ENCODE data around the gene SH3GL1.
"Not testable (repeated sequence)": the region's sequence is repeated elsewhere in the genome, so short reads cannot be mapped to it uniquely, and the experiment has no call there.

The SH3GL1 gene

DNA sequence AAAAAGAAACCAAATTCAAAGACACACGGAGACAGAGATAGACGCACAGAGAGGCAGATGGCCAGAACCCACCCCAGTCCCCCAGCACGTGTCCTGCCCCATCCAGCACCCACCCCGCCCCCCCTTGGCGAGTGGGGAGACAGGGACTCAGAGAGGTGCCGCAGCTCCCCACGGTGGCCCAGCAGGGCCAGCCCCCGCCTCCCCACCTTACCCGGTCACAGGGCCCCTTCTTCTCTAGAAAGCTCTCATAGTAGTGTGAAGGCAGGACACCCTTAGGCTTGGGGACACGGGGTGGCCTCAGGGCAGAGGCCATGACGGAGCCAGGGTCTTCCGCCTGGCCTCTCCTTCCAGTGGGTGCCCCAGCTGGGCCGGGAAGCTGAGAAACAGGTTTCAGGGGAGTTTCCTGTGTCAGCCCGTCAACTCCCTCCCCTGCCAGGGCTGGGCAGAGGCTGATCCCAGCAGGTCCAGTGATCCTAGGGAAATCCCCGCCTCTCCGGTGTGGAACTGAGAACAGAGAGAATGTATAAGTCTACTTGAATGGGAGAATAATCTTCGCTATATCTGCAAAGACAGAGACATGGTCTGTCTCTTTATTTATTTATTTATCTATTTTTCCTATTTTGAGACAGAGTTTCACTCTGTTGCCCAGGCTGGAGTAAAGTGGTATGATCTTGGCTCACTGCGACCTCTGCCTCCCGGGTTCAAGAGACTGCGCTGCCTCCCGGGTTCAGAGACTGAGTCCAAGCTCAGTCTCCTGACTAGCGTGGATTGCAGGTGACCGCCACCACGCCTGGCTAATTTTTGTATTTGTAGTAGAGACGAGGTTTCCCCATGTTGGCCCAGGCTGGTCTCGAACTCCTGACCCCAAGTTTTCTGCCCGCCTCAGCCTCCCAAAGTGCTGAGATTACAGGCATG lies 61.6 kb downstream of the SH3GL1 start, which contains the start of gene STAP2:
Gene STAP2, minus strand, starts transcription at position 387 of the 915 bp plus-strand sequence. Its CDS starts 74 bp downstream, at position 313.
- no peak for DNase-seq

DNA sequence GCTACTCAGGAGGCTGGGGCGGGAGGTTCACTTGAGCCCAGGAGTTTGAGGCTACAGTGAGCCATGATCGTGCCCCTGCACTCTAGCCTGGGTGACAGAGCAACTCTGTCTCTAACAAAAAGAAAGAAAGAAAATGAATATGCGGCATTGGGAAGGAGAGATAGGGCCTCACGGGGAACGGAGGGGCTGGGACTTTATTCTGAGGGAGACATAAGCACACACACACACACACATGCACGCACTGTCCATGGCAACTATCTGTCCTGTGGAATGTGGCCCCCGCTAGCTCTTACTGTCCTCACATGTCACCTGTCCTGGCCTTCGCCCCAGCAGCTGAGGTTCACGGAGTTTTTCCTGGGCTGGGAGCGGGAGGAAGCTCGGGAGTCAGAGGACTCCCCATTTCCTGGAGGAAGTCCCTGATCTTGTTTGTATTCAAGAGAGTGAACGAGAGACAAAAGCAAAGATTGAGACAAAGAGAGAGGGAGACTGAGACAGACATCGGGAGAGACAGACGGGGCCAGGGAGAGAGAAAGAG lies 62.4 kb downstream of the SH3GL1 start:
- DNase-seq: no peak

GRCh38 chr19:4334929-4335570 lies 65.3 kb downstream of the SH3GL1 start:
- DNase-seq: no peak

DNA sequence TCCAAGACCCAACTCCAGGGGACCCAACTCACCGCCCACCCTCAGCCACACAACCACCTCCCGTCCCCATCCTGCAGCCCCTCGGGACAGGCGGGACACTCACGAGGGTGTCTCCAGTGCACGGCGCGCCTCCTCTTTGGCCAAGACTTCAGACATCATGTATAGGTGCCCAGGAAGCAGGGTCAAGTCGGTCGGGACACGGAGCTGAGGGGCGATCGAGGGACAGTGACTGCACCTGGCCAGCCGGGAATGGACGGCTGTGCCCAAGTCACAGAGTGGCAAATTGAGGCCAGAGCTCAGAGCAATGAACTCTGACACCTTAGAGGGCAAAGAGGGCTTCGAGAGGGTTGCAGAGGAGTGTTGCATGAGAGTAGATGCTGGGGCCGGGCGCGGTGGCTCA lies 70.5 kb downstream of the SH3GL1 start:
- DNase-seq: no peak

DNA sequence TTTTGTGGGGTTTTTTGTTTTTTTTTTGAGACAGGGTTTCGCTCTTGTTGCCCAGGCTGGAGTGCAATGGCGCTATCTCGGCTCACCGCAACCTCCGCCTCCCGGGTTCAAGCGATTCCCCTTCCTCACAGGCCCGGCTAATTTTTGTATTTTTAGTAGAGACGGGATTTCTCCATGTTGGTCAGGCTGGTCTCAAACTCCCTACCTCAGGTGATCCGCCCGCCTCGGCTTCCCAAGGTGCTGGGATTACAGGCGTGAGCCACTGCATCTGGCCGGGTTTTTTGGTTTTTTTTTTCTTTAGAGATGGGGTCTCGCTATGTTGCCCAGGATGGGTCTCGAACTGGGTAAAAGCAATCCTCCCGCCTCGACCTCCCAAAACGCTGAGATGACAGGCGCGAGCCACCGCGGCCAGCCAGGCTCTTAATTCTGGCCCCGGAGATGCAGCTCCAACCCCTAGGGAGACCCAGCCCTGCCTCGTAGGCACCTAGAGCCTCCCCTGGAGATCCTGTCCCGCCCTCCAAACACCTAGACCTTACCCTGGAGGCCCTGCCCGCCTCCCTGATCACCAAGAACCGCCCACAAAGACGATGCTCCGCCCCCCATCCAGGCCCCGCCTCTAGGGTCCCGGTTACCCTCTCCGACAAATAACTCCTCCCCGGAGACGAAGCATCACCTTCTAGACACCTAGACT lies 71.2 kb downstream of the SH3GL1 start:
- not testable (repeated sequence) for DNase-seq

DNA sequence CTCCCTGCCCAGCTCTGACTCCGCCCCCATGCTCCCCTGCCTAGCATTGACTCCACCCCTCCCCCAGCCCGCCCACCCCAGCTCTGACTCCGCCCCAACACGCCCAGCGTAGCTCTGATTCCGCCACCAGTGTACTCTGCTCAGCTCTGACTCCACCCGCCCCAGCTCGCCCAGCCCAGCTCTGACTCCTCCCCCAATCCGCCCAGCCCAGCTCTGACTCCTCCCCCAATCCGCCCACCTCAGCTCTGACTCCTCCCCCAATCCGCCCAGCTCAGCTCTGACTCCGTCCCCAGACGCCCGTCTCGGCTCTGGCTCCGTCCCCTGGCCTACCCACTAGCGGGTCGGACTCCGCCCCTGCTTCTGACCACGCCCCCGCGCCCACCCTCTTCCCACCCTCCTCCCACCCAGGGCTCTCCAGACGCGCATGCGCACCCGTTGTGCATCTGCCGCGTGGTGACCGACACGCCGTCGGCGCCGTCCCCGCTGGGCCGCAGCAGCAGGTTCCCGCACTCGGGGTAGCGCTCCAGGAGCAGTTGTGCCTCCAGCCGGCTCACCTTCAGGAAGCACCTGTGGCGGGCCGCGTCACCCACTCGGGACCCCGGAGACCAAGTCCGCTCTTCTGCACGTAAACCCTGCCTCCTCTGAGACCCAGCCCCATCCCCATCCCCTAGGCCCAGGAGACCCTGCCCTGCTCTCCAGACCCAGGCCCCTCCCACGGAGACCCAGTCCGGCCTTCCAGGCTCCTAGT lies 71.9 kb downstream of the SH3GL1 start:
- peak; percentile 86 for DNase-seq

DNA sequence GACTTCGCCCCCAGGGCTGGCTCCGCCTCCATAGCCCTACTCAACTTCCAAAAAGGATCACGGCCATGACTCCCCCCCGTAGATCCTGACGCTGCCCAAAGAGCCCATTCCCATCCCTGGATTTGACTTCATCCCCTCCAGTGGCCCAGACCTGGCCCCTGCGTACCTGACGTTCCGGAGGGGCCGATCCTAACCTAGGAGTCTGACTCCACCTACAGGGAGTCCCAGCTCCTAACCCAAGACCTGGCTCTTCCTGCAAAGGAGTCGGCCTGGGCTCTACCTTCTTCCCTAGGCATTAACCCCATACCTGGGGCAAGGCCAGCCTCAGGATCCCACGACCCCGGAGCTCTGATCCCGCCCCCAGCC lies 72.5 kb downstream of the SH3GL1 start:
- no peak for DNase-seq

DNA sequence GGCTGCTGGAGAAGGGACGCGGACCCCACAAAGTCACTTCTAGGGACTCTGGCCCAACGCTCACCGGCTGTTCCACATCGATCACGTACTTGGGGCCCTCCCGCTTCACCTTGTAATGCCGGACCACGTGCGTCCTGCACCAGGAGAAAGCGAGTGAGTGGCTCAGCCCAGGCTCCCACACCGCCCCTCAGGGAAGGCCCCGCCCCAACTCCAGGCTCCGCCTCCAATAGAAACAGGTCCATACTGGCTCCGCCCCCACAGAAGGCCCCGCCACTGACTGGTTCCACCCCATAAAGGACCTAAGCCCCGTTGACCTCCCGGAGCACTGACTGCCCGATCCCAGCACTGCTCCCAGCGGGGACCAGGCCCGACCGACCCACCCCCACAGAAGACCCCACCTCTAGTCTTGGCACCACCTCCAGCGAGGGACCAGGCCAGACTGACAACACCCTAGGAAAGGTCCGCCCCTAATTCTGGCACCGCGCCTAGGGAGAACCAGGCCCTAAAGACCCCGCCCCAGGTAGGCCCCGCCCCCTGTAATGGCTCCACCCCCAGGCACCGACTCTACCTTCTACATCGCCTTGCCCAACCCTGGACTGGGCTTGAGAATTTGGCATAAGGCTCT lies 73.0 kb downstream of the SH3GL1 start:
- DNase-seq: peak; percentile 47

GRCh38 chr19:4326837-4327251 lies 73.5 kb downstream of the SH3GL1 start:
- no peak for DNase-seq

DNA sequence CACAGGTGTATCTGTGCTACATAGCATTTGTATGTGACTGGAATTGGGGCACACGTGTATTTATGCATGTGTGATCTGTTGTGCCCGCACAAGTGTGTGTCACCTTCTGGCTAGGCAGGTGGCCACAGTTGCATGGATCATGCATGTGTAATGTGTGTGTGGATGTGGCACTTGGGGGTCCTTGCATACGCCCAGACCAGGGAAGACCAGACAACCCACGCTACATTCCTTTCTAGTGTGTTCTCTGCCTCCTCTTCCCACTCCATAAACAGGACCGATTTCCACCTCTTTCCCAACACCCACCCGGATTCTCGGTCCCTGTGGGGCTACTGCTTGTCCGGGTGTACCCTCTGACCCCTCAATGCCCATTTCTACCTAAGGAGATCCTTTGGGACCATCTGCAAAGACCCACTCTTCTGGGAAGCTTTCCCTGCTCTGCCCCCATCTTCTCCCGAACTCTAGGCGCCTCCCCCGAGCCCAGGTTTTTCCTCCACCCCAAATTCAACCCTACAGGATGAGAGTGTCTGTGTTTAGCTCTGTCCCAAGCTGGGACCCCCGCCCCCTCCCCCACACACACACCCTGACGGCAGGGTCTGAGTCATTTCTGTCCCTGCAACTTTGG lies 74.0 kb downstream of the SH3GL1 start:
- DNase-seq: no peak

DNA sequence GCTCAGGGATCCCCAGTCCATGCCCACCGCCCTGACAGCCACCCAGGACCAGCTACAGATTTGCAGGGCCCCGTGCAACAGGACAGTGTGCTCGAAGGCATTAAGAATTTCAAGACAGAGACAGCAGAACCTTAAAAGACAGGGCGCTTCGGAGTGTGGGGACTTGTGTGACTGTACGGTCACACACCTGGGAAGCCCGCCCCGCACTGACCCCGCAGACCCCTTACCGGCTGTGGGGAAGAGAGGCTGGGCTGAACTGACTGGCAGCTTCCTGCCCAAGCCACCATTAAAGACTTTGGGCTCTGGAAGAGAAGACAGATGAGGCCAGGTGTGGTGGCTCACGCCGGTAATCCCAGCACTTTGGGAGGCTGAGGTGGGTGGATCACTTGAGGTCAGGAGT lies 76.1 kb downstream of the SH3GL1 start:
- DNase-seq: no peak

- no peak for DNase-seq
Observed at GRCh38 chr19:4323692-4324091, 76.7 kb downstream of the SH3GL1 start.

DNA sequence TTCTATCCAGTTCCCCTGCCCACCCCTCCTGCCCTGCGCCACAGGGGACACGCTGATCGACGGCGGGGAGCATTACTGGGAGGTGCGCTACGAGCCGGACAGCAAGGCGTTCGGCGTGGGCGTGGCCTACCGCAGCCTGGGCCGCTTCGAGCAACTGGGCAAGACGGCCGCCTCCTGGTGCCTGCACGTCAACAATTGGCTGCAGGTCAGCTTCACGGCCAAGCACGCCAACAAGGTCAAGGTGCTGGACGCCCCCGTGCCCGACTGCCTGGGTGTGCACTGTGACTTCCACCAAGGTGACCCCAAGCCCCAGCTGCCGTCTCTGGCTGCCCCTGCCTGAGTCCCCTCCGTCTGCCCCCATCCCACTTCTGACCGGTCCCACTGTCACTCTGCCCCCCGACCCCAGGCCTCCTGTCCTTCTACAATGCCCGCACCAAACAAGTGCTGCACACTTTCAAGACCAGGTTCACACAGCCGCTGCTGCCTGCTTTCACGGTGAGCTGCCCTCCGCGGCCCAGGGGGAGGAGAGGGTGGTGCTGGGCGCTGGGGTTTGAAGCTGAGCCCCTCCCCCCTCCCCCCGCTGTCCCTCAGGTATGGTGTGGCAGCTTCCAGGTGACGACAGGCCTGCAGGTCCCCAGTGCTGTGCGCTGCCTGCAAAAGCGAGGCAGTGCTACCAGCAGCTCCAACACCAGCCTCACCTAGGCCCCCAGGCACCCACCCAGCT lies 77.2 kb downstream of the SH3GL1 start:
- no peak for DNase-seq

DNA sequence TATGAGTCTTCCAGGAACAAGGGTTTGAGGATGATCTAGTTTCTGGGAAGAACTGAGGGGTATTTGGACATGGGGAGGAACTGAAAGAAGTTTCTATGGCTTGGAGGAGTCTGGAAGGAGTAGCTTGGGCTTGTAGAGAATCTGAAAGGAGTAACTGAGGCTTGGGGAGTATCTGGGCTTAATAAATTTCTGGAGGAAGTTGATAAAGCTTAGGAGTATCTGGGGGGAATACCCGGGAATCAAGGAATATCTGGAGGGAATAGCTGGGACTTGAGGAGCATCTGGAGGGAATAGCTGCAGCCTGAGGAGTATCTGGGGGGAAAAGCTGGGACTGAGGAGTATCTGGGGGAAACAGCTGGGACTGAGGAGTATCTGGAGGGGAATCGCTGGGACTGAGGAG lies 79.9 kb downstream of the SH3GL1 start:
- no peak for DNase-seq

- no peak for DNase-seq
Observed at GRCh38 chr19:4319067-4319718, 81.2 kb downstream of the SH3GL1 start.

DNA sequence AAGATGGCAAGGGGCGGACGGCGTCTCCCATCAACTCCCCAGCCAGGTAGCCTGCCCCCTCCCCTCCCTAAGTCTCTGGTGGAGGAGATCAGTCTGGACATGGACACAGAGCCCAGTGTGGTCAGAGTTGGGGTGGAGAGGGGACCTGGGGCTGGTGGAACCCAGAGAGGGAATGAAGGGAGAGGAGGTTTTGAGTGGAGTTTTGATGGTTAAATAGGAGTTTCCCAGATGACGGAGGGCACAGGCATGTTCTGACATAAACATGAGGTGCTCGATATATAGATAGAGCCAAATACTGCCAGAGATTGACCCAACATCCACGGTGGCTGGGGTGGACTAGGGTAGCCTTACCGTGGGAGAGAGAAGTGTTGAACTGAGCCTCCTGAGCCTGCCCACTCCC lies 81.9 kb downstream of the SH3GL1 start:
- DNase-seq: no peak

GRCh38 chr19:4316956-4317355 lies 83.4 kb downstream of the SH3GL1 start:
- no peak for DNase-seq

GRCh38 chr19:4313847-4314490 lies 86.4 kb downstream of the SH3GL1 start:
- no peak for DNase-seq
